ENCODE results near the gene KIF25.
"Not testable (repeated sequence)": the region's sequence is repeated elsewhere in the genome, so short reads cannot be mapped to it uniquely, and the experiment has no call there.

The KIF25 gene

DNA sequence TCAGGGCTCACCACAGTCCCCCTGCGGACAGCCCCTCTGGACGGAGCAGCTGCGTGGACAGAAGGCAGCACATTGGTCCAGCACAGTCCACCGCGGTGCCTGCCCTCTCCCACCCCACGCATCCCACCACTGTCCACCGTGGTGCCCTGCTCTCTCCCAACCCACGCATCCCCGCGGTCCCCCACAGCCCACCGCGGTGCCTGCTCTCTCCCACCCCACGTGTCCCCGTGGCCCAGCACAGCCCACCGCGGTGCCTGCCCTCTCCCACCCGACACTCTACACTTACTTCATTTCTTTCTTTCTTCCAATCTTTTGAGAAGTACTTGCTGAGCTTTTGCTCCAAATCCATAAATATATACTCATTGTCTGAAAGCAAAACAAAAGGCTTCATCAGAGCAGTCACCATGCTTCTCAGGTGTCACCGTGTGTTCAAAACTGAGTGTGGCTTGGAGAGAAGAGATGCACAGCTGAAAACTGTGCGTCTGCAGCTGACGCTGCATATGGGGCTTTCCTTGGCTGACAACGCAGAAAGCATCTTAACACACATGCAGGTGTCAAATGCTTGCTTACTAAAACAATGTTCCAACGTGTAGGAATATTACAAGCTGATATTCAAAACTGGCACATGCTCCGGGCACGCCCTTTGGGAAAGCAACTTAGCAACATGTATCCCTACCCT is 69.7 kb downstream of the KIF25 start:
- DNase-seq = no peak

DNA sequence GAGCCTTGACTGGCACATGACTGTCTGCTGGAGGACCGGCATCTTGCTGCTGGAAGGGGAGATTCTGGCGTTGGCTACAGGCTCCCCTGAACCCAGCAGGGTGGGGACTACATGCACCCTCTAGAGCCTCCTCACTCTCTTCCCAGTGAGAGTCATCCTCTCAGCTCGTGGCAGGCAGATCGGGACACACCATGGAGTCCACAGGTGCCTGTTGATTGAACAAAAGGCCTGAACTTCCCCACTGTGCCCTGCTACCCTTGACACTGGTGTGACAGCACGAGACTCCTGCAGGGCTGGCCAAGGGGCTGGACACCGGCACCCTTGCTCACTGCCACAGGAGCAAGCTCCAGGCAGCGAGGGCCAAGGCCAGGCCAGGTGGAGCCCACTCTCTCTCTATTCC is 73.3 kb downstream of the KIF25 start:
- DNase-seq = no peak

DNA sequence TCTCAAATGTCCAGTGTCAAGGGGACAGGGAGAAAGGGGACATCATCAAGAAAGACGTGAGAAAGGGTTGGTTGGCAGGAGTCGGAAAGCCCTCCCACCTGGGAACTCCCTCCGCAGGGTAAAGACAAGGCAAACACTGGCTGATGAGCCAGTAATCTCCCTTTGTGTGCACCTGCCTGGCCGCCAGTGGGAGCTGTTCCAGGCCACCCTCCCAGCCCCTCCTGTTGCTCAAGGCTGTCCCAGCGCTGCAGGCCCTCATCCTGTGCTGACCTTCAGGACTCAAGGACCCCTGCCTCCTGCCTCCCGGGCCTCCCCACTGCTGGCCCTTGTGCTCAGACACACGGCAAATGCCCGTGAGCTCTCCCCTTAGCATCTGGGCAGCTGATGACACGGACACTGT is 74.1 kb downstream of the KIF25 start:
- DNase-seq = no peak

DNA sequence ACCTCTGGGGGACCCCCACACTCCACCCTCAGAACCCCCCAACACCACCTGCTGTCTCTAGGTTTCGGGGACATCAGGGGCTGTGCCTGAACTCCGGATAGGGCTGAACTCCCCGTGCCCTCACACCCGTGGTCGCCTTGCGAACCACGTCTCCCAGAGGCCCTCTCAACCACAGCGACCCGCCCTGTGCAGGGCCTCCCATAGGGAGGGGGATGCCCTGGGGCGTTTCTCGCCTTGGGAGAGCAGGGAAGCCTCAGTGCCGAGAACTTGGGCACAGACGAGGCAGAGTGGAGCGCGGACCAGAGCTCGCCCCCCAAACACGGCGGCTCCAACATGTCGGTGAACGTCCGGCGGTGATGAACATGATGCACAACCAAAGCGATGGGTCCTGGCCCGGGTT is 74.8 kb downstream of the KIF25 start:
- DNase-seq = no peak

DNA sequence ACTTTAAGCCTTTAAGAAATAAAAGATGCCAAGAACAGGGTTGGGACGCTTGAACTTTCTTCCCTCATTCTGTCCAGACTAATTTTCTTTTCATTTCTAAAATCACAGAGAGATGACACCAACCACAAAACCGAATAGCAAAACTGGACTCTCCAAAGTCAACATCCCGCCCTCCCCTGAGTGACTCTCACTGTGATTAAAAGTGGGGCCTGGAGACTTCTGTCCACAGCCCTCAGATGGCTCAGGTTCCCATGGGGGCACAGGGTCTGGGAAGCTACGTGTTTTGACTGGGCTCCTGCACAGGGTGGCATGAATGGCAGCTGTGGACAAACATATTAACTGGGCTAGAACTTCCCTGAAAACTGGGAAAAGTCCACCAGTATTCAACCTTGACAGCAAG is 75.3 kb downstream of the KIF25 start:
- no peak for DNase-seq

DNA sequence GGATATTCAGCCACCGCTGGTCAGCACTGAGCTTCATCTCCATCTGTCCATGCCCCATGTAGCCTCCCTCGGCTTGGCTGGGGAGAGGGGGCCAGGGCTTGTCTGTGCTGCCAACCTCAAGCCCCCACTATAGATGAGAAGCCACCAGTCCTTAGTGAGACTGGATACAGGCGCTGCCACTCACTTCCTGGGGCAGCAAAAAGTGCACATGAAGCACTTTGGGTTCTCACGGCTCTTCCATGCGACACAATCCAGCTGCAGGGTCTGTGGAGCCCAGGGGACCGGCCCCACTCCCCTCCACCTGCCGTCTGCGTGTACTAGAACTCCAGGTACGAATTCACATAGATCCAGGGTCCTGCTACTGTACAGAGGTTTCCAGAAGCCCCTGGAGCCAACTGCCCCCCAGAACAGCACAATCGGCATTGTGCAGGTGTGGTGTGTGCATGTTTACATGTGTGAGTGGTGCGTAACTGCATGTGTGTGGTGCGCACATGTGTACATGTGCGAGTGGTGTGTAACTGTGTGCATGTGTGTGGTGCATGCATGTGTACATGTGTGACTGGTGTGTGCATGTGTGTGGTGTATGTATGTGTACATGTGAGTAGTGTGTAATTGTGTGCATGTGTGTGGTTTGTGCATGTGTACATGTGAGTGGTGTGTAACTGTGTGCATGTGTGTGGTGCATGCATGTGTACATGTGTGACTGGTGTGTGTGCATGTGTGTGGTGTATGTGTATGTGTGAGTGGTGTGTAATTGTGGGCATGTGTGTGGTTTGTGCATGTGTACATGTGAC is 76.7 kb downstream of the KIF25 start:
- DNase-seq = no peak

DNA sequence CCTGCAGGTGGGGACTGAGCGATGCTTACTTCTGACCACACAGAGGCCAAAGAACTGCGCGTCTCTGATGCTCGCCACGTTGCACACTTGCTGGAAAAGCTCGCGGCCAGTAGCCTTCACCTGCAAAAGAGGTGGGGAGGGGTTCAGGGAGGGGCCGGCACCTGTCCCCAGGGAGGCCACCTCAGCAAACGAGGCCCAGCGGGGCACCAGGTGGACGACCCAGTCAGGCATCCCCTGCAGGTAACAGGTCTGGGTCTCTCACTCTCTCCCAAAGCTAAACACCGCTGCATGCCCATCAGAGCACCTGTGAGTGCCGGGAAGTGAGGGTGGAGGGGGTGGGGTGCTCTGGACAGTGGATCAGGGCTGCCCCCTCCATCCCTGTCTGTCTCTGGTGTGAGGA is 77.7 kb downstream of the KIF25 start:
- no peak for DNase-seq

DNA sequence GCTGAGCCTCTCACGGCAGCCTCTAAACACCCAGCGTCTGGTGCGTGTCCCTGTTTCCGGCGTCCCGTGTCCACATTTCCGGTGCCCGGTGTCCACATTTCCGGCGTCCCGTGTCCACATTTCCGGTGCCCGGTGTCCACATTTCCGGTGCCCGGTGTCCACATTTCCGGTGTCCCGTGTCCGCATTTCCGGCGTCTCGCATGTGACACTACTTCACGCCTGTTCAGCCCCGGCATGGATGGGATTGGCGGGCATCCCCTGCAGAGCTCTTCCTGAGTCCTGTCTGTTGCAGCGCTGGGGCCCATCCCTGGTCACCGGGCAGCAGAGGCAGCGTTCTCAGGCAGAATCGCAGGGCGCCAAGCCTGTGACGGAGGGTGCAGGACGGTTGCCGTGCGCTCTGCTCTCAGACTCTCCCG is 78.3 kb downstream of the KIF25 start:
- no peak for DNase-seq

DNA sequence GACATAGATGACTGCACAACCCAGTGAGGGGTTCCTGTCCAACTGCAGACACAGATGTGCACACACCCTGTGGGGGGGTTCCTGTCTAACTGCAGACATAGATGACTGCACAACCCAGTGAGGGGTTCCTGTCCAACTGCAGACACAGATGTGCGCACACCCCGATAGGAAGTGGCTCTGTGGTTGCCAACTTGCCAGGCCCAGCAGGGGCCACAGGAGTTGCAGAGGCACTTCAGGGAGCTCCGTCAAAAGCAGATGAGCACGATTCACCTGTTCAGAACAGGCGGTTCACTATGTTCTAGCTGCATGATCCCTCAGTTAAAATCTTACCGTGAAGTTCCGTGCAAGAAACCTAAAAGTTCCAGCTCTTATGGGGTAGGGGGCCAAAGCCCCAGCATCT is 79.9 kb downstream of the KIF25 start:
- DNase-seq = not testable (repeated sequence)

DNA sequence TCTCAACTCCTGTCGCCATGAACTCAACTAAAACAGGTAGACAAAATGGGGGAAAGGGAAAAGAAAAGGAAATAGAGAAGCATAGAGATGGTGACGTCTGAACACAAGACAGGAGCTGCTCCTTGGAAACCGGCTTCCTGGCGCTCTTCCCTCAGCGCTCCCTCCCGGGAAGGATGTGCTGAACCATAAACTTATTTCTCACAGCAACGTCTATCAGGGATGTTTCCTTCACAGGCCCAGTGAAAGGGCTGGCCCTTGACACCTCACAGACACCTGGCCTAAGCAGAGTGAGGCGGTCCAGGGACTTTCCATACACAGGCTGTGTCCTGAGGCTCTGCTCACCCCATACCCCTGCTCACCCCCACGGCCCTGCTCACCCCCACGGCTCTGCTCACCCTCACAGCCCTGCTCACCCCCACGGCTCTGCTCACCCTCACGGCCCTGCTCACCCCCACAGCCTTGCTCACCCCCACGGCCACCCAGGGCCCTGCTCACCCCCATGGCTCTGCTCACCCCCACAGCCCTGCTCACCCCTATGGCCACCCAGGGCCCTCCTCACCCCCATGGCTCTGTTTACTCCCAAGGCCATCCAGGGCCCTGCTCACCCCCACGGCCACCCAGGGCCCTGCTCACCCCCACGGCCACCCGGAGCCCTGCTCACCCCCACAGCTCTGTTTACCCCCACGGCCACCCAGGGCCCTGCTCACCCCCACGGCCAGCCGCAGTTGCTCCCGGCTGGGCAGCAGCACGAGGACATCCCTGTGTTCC is 80.9 kb downstream of the KIF25 start:
- peak; percentile 18 for DNase-seq

DNA sequence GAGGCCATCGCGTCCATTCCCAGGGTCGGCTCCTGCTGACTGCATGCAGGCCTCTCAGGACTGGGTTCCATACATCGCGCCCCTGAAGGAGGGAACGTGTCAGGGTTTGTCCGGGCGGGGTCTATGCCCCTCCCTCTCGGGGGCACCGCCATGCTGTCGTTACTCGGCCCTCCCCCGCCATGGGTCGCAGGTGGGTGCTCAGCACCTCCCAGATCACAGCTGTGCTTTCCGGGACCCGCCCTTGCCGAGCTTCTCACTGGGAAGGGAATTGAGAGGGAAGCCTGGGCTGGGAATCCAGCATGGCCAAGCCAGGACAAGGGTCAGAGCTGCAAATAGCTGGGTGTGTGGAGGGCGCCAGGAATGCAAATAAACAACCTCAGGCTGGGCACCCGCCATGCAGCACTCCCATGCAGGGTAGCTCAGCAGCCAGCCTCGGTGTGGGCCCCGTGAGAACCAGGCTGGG is 81.5 kb downstream of the KIF25 start, which contains the start of gene FRMD1:
Gene FRMD1 (minus strand): TSS at position 270 of the 463 bp plus-strand sequence. CDS start 118 bp downstream, at position 152.
- DNase-seq = peak; percentile 57

DNA sequence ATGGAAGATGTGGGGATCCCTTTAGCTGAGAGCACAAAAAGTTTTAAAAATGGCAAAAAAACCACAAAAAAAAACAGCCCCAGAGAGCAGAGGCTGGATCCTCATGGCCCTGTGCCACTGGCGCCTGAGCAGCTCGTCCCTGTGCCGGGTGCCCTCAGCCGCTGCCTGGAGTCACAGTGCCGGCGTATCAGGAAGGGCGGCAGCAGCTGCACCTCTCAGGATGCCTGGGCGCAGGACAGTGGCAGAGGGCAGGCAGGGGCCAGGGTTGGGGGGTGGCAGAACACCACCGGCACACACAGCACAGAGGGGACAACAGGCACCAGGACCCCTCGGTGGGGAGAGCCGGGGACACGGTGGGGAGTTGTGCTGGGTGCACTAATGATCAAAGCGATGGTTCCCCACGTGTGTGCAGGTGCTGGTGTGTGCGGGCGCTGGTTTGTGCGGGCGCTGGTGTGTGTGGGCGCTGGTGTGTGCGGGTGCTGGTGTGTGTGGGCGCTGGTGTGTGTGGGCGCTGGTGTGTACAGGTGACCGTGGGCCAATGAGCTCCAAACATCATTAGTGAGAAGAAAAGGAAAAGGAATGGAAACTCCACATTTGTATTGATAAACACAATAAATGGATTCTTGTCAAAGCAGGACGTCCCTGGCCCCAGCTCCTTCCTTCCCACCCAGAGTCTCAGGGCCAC is 83.1 kb downstream of the KIF25 start:
- peak; percentile 22 for DNase-seq

DNA sequence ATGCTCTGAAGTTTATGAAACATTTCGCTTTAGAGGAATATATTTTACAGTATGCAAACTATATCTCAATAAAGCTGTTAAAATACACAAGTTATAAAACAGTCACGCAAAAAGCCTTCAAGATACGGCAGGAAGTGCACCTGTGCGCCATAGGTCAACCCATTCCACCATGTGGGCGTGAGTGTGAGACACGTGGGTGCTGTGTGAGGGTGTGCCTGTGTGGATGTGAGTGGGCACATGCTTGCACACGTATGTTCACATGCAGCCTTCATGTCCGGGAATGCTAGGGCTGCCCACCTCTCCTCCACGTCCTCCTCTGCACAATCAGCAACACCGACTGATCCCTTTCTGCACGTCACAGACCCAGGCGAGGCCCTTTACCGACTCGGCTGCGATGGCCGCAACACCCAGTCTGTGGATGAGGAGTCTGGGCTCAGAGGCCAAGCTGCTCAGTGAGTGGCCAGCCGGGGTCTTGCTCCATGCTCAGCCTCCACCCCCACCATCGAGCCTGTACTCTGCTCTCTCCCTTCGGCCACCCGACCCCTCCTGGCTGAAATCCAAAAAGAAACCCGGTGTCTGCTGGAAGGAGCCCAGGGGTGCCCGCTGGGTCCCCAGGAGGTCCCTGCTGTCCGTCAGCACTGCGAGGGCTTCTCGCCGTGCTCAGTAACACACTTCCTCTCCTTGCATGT is 84.5 kb downstream of the KIF25 start:
- no peak for DNase-seq

DNA sequence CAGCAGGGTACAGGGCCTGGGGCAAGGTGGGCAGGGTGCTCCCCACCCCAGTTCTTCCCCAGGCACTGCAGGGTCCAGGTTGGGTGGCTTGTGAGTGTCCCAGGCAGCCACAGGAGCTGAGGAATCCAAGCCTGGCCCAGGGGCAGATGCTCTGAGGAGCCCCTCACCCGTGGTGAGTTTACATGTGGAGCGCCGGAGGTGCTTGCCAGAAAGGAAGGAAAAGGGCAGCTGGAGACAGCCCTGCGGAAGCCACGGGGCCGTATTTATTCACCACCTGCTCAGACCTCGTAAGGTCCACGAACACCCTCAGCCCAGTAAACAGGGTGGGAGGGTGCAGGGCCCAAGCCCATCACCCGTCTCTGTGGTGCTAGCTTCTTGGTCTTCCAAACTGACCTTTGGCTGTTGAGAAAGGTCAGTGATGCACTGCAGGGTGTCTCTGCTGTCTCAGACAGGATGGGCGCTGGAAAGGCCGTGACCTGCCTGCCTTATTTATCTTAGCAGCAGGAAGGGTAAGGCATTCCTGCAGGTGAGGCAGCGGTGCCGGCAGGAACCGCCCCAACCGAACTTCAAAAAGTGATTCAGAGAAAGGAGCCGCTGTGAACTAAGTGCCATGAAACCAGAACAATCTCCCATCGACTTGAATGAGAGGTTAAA is 85.5 kb downstream of the KIF25 start:
- DNase-seq = peak; percentile 10

DNA sequence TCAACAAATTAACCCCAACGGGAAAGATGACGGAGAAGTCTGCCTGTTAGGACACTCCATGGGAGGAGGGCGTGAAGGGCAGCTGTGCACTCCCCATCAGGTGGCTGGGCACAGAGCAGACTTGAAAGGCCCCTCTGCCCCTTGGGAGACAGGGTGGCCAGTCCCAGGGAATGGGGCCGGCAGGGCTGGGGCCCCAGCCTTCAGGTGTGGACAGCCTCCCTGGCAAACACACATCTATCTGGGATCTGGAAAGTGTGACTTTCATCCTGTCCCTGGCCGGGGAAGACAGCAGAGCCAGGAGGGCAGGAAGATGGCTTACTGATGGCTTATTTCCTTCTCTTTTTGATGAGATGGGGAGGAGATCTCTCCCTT is 86.0 kb downstream of the KIF25 start:
- DNase-seq = peak; percentile 25

DNA sequence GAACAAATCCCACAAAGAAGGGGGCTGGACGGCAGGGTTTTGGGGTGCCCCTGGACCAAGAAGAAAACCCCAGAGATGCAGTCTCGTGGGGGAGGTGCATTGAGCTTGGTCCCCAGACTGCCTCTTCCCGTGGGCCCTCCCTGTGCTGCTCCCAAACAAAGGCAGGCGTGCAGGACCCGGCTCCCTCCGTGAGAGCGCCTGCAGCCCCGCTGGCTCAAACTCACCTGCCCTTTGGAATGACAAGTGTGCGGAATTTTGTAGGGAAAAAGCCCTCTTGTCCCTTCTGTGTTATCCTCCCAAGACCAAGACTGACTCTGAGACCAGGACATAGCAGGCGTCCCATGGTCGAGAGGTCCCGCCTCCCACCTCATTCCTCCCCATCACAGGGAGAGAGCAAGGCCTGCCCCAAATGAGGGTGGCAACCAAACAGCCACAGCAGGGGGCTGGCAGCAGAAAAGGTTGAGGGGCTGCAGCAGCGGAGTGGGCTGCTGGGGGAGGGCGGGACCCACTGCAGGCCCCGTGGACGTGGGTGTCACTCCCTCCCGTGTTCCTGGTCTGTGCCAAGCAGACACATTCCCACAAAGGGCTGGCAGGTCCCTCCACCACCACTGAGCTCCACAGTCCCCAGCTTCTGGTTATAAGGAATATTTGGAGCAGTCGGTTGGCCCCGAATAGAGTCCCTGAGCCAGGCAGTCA is 87.1 kb downstream of the KIF25 start:
- DNase-seq = peak; percentile 24

DNA sequence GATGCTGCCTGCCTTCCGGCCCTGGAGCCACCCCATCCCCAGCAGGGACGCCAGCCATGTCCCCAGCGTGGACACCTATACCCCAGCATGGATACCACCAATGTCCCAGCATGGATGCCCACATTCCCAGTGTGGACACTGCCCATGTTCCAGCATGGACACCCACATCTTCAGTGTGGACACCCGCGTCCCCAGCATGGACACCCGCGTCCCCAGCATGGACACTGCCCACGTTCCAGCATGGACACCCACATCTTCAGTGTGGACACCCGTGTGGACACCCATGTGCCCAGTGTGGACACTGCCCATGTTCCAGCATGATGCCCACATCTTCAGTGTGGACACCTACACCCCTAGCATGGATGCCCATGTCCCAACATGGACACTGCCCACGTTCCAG is 88.6 kb downstream of the KIF25 start:
- no peak for DNase-seq

DNA sequence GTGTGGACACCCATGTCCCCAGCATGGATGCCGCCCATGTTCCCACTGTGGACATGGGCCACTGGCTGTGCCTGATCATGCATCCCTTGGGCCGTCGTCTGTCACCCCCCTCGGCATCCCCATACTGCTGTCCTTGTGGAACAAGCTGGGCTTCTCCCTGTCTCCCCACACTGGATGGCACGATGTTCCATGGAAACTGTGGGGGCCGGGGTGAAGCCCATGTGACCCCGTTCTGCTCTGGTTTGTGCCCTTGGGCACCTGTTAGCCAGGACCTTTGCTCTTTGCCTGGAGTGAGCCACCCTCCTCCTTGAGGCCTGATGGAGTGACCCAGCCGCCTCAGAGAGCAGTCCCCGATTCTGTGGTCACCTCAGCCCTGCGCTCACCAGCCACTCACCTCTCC is 89.1 kb downstream of the KIF25 start:
- peak; percentile 22 for DNase-seq

DNA sequence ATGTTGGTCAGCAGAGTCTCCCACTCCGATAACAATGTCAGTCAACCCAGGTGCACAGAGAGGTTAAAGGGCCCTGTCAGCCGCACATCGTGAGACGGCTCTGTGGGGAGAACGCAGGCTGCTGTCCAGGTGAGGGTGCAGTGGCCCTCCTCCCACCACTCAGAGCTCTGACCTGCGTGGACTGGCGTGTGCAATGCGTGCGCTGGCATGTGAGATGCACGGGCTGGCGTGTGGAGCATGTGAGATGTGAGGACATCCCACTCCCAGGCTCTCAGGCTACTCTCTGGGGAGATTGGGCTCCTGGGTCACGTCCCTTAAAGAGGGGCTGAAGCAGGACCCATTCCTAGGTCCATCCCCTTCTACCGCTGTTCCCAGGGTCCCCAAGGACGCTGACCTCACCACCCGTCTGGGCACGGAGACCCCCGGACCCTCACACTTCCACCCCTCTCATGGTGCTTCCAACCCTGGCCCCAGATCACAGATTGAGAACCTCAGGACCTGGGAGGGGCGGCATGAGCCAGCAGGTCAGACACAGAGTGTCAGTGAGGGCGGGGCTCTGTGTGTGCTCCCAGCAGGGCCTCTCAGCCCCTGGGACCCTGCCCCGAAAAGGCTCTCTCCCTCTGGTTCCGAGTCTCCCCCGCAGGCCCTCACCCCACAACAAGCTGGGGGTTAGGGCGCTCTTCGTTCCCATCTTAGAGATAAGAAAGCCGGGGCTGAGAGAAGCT is 90.1 kb downstream of the KIF25 start:
- DNase-seq = no peak

Data from right kidney (tissue), 1 donor.